Epithelial cell of proximal tubule (primary cell): ENCODE measurements around the gene DNER. TPM values are rescaled to one million over a fixed set of nuclear protein-coding genes. Genes with fewer than 3 reads are reported as not detected.
"Not testable (repeated sequence)": the region's sequence is repeated elsewhere in the genome, so short reads cannot be mapped to it uniquely, and the experiment has no call there.

ENCODE experiments used
- DNase-seq: peaks from one replicate; pipeline ENCODE4 v3.0.0-alpha.2; 2011; ENCODE audit warnings: low read depth
- H3K4me3 ChIP-seq: 2 replicates; pipeline ENCODE4 v1.5.1; 2011; ENCODE audit warnings: low read depth, mild to moderate bottlenecking, low read length
- CTCF ChIP-seq: conservative IDR thresholded peaks from 2 replicates; pipeline ENCODE4 v1.5.1; 2012; ENCODE audit warnings: low read depth, mild to moderate bottlenecking, low read length
- total RNA-seq: library from RNA; depleted of rRNA; stranded (reverse); fragments of >200 nt; gene quantifications from 2 replicates; pipeline ENCODE4 v1.2.3, GENCODE V29; 2015

Gene DNER
- total RNA-seq, 1 donor from 2014 or later = 2.7 TPM

- no peak for DNase-seq
- H3K4me3 ChIP-seq = no peak overlapping the region
- TF ChIP-seq CTCF = no peak
Measured at GRCh38 chr2:229511524-229511923, 202.8 kb downstream of the DNER start.

DNA sequence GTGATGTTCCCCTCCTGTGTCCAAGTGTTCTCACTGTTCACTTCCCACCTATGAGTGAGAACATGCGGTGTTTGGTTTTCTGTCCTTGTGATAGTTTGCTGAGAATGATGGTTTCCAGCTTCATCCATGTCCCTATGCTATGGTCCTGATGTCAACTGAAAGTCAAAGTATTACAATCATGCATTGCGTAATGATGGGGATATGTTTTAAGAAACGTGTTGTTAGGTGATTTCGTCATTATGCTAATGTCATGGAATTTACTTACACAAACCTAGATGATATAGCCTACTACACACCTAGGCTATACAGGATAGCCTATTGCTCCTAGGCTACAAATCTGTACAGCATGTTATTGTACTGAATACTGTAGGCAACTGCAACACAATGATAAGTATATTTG, 207.7 kb downstream of the DNER start:
- H3K4me3 ChIP-seq, DNase-seq: not testable (repeated sequence)

- no peak overlapping the region for H3K4me3 ChIP-seq
- TF ChIP-seq CTCF = no peak
- DNase-seq = no peak
Measured at GRCh38 chr2:229501051-229501794, 213.1 kb downstream of the DNER start.

DNA sequence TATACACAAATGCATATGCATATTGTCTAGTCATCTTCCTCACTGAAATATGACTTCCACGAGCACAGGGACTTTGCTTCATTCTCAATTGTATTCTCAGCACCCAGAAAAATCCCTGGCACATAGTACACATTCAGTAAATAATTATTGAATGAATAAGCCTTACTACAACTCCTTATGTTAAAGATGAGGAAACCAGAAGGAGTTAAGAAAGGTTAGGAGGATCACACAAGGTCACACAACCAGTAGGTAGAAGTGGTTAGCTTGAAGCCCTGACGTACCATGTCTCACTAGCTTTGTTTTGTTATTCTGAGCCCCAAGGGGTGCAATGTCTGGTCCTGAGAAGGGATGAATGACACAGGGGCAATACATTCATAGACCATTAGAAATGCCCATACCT, 222.3 kb downstream of the DNER start:
- no peak for DNase-seq
- TF ChIP-seq CTCF = no peak
- H3K4me3 ChIP-seq = no peak overlapping the region

GRCh38 chr2:229490167-229490566, 224.2 kb downstream of the DNER start:
- no peak overlapping the region for H3K4me3 ChIP-seq
- DNase-seq = no peak
- TF ChIP-seq CTCF = no peak

DNA sequence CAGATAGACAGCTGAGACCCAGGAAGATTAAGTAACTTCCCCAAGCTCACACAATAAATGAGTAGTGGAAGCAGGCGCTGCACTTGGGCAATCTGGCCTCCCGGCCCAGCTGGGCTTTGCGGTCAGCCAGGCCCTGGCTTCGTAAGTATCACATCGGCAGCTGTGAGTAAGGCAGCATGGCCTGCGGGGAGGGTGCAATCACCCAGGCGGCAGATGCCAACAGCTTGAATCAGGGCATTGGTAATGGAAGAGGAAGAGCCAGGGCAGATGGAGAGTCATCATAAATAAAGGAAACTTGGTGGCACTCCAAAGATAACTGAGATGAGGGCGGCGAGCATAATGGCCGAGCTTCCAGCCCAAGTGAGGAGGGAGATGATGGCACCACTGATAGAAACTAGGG, 225.3 kb downstream of the DNER start:
- no peak overlapping the region for H3K4me3 ChIP-seq
- no peak for DNase-seq
- TF ChIP-seq CTCF = no peak

GRCh38 chr2:229488232-229488631, 226.1 kb downstream of the DNER start:
- no peak overlapping the region for H3K4me3 ChIP-seq
- no peak for TF ChIP-seq CTCF
- DNase-seq = no peak
